IMR-90 (cell line): ENCODE data around the gene CCN5. TPM values are rescaled to one million over a fixed set of nuclear protein-coding genes. Genes with fewer than 3 reads are reported as not detected.
"Not testable (repeated sequence)": the region's sequence is repeated elsewhere in the genome, so short reads cannot be mapped to it uniquely, and the experiment has no call there.

Experiments
- ATAC-seq: fragments of 200-7000 bp; cut with Tn5 transposase; 2 replicates; pipeline ENCODE4 v1.9.1; 2020; ENCODE audit warnings: low read depth, mild to moderate bottlenecking, moderate library complexity
- BruUV-seq: library from RNA; stranded (reverse); fragments of 400-500 nt; replicated peaks from 2 replicates; lab custom pipeline; 2021; lab: Mats Ljungman, UMichigan
- CTCF ChIA-PET: fragments of 300-600 bp; formaldehyde crosslinking; extraction: SDS; loops from one replicate; lab custom pipeline; 2021; ENCODE audit warnings: antibody characterized with exemption; lab: Yijun Ruan, JAX
- POLR2A ChIA-PET: fragments of 300-600 bp; sonication (Branson Sonifier 250); formaldehyde crosslinking; loops from one replicate; lab custom pipeline; 2022; ENCODE audit warnings: antibody characterized with exemption; ENCODE audit not compliant: unreplicated experiment; lab: Charles Lee
- DNase-seq: peaks from one replicate; pipeline ENCODE4 v3.0.0; 2013
- H2AFZ ChIP-seq: replicated peaks from 2 replicates; pipeline ENCODE3; 2013; ENCODE audit warnings: low read length, mild to moderate bottlenecking; ENCODE audit not compliant: poor library complexity
- H2AK5ac ChIP-seq: 2 replicates; pipeline ENCODE4 v1.6.1; 2013; ENCODE audit warnings: low read depth, low read length, inconsistent platforms
- H2AK9ac ChIP-seq: replicated peaks from 2 replicates; pipeline ENCODE3; 2013; ENCODE audit warnings: mild to moderate bottlenecking, low read depth, low read length, moderate library complexity; ENCODE audit not compliant: poor library complexity
- H2BK120ac ChIP-seq: 2 replicates; pipeline ENCODE4 v1.6.1; 2013; ENCODE audit warnings: low read depth, low read length, inconsistent platforms
- H2BK15ac ChIP-seq: 3 replicates; pipeline ENCODE4 v1.6.1; 2013; ENCODE audit warnings: low read depth, low read length, inconsistent platforms
- H2BK20ac ChIP-seq: 2 replicates; pipeline ENCODE4 v1.6.1; 2013; ENCODE audit warnings: low read depth, mild to moderate bottlenecking, inconsistent platforms, low read length, moderate library complexity
- H2BK5ac ChIP-seq: 2 replicates; pipeline ENCODE4 v1.6.1; 2013; ENCODE audit warnings: mild to moderate bottlenecking, low read depth, low read length, inconsistent platforms; ENCODE audit not compliant: poor library complexity, severe bottlenecking
- H3K14ac ChIP-seq: replicated peaks from 2 replicates; pipeline ENCODE4 v1.6.1; 2013; ENCODE audit warnings: low read depth, low read length, inconsistent platforms
- H3K18ac ChIP-seq: 2 replicates; pipeline ENCODE4 v1.6.1; 2013; ENCODE audit warnings: low read depth, low read length, control low read depth
- H3K23ac ChIP-seq: 2 replicates; pipeline ENCODE4 v1.6.1; 2013; ENCODE audit warnings: low read depth, low read length, inconsistent platforms
- H3K27ac ChIP-seq: 2 replicates; pipeline ENCODE4 v1.5.1; 2013; ENCODE audit warnings: mild to moderate bottlenecking, control low read depth, low read length; ENCODE audit not compliant: insufficient read depth
- H3K27me3 ChIP-seq: 2 replicates; pipeline ENCODE4 v1.6.1; 2013; ENCODE audit warnings: low read length; ENCODE audit not compliant: control insufficient read depth, insufficient read depth
- H3K36me3 ChIP-seq: 2 replicates; pipeline ENCODE4 v1.6.1; 2013; ENCODE audit warnings: low read length, mixed read lengths; ENCODE audit not compliant: control insufficient read depth, insufficient read depth
- H3K4ac ChIP-seq: 2 replicates; pipeline ENCODE4 v1.6.1; 2013; ENCODE audit warnings: low read depth, low read length, inconsistent platforms
- H3K4me1 ChIP-seq: 2 replicates; pipeline ENCODE4 v1.6.1; 2013; ENCODE audit warnings: low read length, mixed read lengths; ENCODE audit not compliant: control insufficient read depth, insufficient read depth
- H3K4me2 ChIP-seq: 2 replicates; pipeline ENCODE4 v1.6.1; 2013; ENCODE audit warnings: low read depth, mild to moderate bottlenecking, control low read depth, low read length, moderate library complexity
- H3K4me3 ChIP-seq: 2 replicates; pipeline ENCODE4 v1.5.1; 2013; ENCODE audit warnings: low read depth, mild to moderate bottlenecking, control low read depth, low read length, moderate library complexity; ENCODE audit not compliant: insufficient read depth
- H3K56ac ChIP-seq: 2 replicates; pipeline ENCODE4 v1.6.1; 2013; ENCODE audit warnings: low read length, inconsistent platforms; ENCODE audit not compliant: insufficient read depth; ENCODE audit errors: extremely low read depth
- H3K79me1 ChIP-seq, 2 experiments: 2 replicates each; pipeline ENCODE4 v1.6.1; 2013; ENCODE audit warnings: low read length in 2 of 2, inconsistent platforms in 1 of 2, low read depth in 1 of 2
- H3K9ac ChIP-seq: 2 replicates; pipeline ENCODE4 v1.6.1; 2013; ENCODE audit warnings: low read depth, low read length, control low read depth
- H3K9me1 ChIP-seq: 2 replicates; pipeline ENCODE4 v1.6.1; 2013; ENCODE audit warnings: low read length, inconsistent platforms; ENCODE audit not compliant: insufficient read depth
- H3K9me3 ChIP-seq: 2 replicates; pipeline ENCODE4 v1.6.1; 2013; ENCODE audit warnings: low read length; ENCODE audit not compliant: control insufficient read depth, insufficient read depth
- H4K20me1 ChIP-seq: 2 replicates; pipeline ENCODE4 v1.6.1; 2013; ENCODE audit warnings: low read length, inconsistent platforms; ENCODE audit not compliant: insufficient read depth
- H4K5ac ChIP-seq: 2 replicates; pipeline ENCODE4 v1.6.1; 2013; ENCODE audit warnings: mild to moderate bottlenecking, low read depth, low read length, control low read depth
- H4K8ac ChIP-seq, 2 experiments: 2 replicates each; pipeline ENCODE4 v1.6.1; 2013; ENCODE audit warnings: low read depth in 2 of 2, low read length in 2 of 2, control low read depth in 1 of 2, inconsistent platforms in 1 of 2
- H4K91ac ChIP-seq: 2 replicates; pipeline ENCODE4 v1.6.1; 2013; ENCODE audit warnings: low read depth, low read length, inconsistent platforms; ENCODE audit not compliant: insufficient read depth
- WGBS, 2 experiments: methylation state at CpG; one replicate each; pipeline versions ENCODE4 v1.1.5 to v1.1.7; 2013; ENCODE audit warnings: missing lambda C conversion rate in 2 of 2; ENCODE audit not compliant: insufficient read length in 1 of 2; ENCODE audit errors: extremely low coverage in 2 of 2; 5-methylcytosine and 5-hydroxymethylcytosine counted together
- dilution Hi-C: fragments of 300-500 bp; cut with HindIII; formaldehyde crosslinking; loops from one replicate; pipeline ENCODE4 v1.14.3; 2018; ENCODE audit warnings: low sequenced_read_pairs; ENCODE audit not compliant: unreplicated experiment
- in situ Hi-C: fragments of 300-500 bp; cut with MboI; formaldehyde crosslinking; loops from 3 replicates; pipeline ENCODE4 v1.14.3; 2019; ENCODE audit warnings: low sequenced_read_pairs, inconsistent platforms, mixed read lengths
- intact Hi-C: fragments of 100-400 bp; cut with micrococcal nuclease; formaldehyde crosslinking; loops from 2 replicates; pipeline ENCODE4 v1.10.0; 2022
- polyA plus RNA-seq, 3 experiments: library from polyadenylated mRNA; depleted of rRNA; stranded (reverse); fragments of >200 nt; gene quantifications; 2 replicates each; pipeline ENCODE4 v1.2.3, GENCODE V29; 2012; ENCODE audit warnings: low replicate concordance in 1 of 3
- total RNA-seq: library from RNA; depleted of rRNA; stranded (reverse); fragments of >200 nt; gene quantifications from 2 replicates; pipeline ENCODE4 v1.2.3, GENCODE V29; 2012

Gene CCN5
- total and polyA plus RNA-seq, 2 of the 4 experiments (the other 2 are of a cell fraction), result not detected

- H3K18ac ChIP-seq, H3K27ac ChIP-seq, H3K27me3 ChIP-seq, H3K4me1 ChIP-seq, H3K4ac ChIP-seq, H2AFZ ChIP-seq, H2BK5ac ChIP-seq, H3K4me3 ChIP-seq, H4K20me1 ChIP-seq, H3K56ac ChIP-seq, H2AK9ac ChIP-seq, H3K36me3 ChIP-seq, H3K23ac ChIP-seq, H3K9me1 ChIP-seq, dilution Hi-C loops, H3K79me1 ChIP-seq, CTCF ChIA-PET, in situ Hi-C loops, H2BK15ac ChIP-seq, H4K91ac ChIP-seq, POLR2A ChIA-PET, BruUV-seq, H3K14ac ChIP-seq, H3K9ac ChIP-seq, DNase-seq, intact Hi-C loops, H4K8ac ChIP-seq, H3K9me3 ChIP-seq, ATAC-seq, H2AK5ac ChIP-seq, H3K4me2 ChIP-seq, H4K5ac ChIP-seq: not testable (repeated sequence)
- Histone ChIP-seq H2BK20ac (peak overlapping the region; percentile 45; the same call in 1 of the 2 replicates), H2BK120ac (peak overlapping the region; percentile 68; the same call in 1 of the 2 replicates)
- 62% methylated on average over 2 of the region's 9 CpGs; no CpG with 5 or more reads in 1 of the 2 experiments for WGBS, 2 experiments
Observed at GRCh38 chr20:44670851-44671250, 44.3 kb upstream of the CCN5 start.

GRCh38 chr20:44671541-44671940 lies 43.6 kb upstream of the CCN5 start:
- DNase-seq, H2BK20ac ChIP-seq, H4K5ac ChIP-seq, H3K27ac ChIP-seq, H3K9ac ChIP-seq, H3K27me3 ChIP-seq, H2BK120ac ChIP-seq, H4K20me1 ChIP-seq, in situ Hi-C loops, H3K4me2 ChIP-seq, H3K9me3 ChIP-seq, H3K4me1 ChIP-seq, H3K36me3 ChIP-seq, ATAC-seq, dilution Hi-C loops, H3K14ac ChIP-seq, H2AFZ ChIP-seq, H3K23ac ChIP-seq, H2BK5ac ChIP-seq, H3K56ac ChIP-seq, intact Hi-C loops, H3K79me1 ChIP-seq, H3K9me1 ChIP-seq, H2AK9ac ChIP-seq, H3K18ac ChIP-seq, H2BK15ac ChIP-seq, H3K4me3 ChIP-seq, H2AK5ac ChIP-seq, H4K91ac ChIP-seq, POLR2A ChIA-PET, H3K4ac ChIP-seq, BruUV-seq, H4K8ac ChIP-seq: not testable (repeated sequence)
- WGBS, 2 experiments, result no CpG with 5 or more reads among the region's 7 CpGs
- CTCF ChIA-PET, result interaction anchor here (1.3 kb wide), 1 partner anchor 12 kb away, joined by 3 read pairs; no protein-coding TSS in a partner anchor
